CD4-positive, alpha-beta T cell treated with Interleukin-2 at 100 ng/mL for 4 hours (primary cell): Measurements from ENCODE around the gene GJA3.
"Not testable (repeated sequence)": the region's sequence is repeated elsewhere in the genome, so short reads cannot be mapped to it uniquely, and the experiment has no call there.

Experiments used
- DNase-seq: peaks from one replicate; pipeline ENCODE4 v3.0.0-alpha.2; 2020; ENCODE audit warnings: low spot score

The GJA3 gene

GRCh38 chr13:20182231-20182846, 21.5 kb upstream of the GJA3 start:
- peak; percentile 76 for DNase-seq

- DNase-seq, result no peak
Measured at GRCh38 chr13:20181188-20181587, 20.3 kb upstream of the GJA3 start.

GRCh38 chr13:20178156-20178555, 17.3 kb upstream of the GJA3 start:
- DNase-seq, result no peak

GRCh38 chr13:20177049-20177831, 16.4 kb upstream of the GJA3 start:
- DNase-seq, result no peak

GRCh38 chr13:20175907-20176652, 15.2 kb upstream of the GJA3 start:
- no peak for DNase-seq

GRCh38 chr13:20175406-20175794, 14.5 kb upstream of the GJA3 start:
- DNase-seq, result no peak

- DNase-seq, result peak; percentile 69
Measured at GRCh38 chr13:20174656-20175405, 14.0 kb upstream of the GJA3 start.

GRCh38 chr13:20173116-20173746, 12.4 kb upstream of the GJA3 start:
- DNase-seq, result no peak

GRCh38 chr13:20171364-20171763, 10.5 kb upstream of the GJA3 start:
- no peak for DNase-seq

GRCh38 chr13:20170921-20171320, 10.1 kb upstream of the GJA3 start:
- DNase-seq, result no peak

- no peak for DNase-seq
Measured at GRCh38 chr13:20168396-20168795, 7.5 kb upstream of the GJA3 start.

- DNase-seq, result no peak
Measured at GRCh38 chr13:20165417-20166257, 4.8 kb upstream of the GJA3 start.

- no peak for DNase-seq
Measured at GRCh38 chr13:20161951-20162300, 1.1 kb upstream of the GJA3 start.

GRCh38 chr13:20161275-20161950, 561 bp upstream of the GJA3 start:
- DNase-seq, result peak; percentile 48

- no peak for DNase-seq
Measured at GRCh38 chr13:20159646-20160305, 1.1 kb downstream of the GJA3 start.

- no peak for DNase-seq
Measured at GRCh38 chr13:20157151-20157796, 3.6 kb downstream of the GJA3 start.

- DNase-seq, result no peak
Measured at GRCh38 chr13:20156702-20157101, 4.2 kb downstream of the GJA3 start.

- not testable (repeated sequence) for DNase-seq
Measured at GRCh38 chr13:20153290-20153689, 7.6 kb downstream of the GJA3 start.

GRCh38 chr13:20151612-20152011, 9.2 kb downstream of the GJA3 start:
- no peak for DNase-seq
